Mesothelial cell of epicardium (in vitro differentiated cells): ENCODE results near the gene PTCRA. TPM values are rescaled to one million over a fixed set of nuclear protein-coding genes. Genes with fewer than 3 reads are reported as not detected.
"Not testable (repeated sequence)": the region's sequence is repeated elsewhere in the genome, so short reads cannot be mapped to it uniquely, and the experiment has no call there.

ENCODE experiments used
- DNase-seq, 2 experiments: peaks; one replicate each; pipeline ENCODE4 v3.0.0; 2021; ENCODE audit warnings: low spot score in 2 of 2; ENCODE audit not compliant: unreplicated experiment in 2 of 2
- H3K27ac Mint-ChIP-seq: 2 replicates; pipeline ENCODE4 v1.8.0; 2021; ENCODE audit warnings: mixed read lengths
- H3K27me3 Mint-ChIP-seq: 2 replicates; pipeline ENCODE4 v1.8.0; 2021; ENCODE audit warnings: low read depth, mixed read lengths
- H3K36me3 Mint-ChIP-seq: 2 replicates; pipeline ENCODE4 v1.8.0; 2021; ENCODE audit warnings: mixed read lengths
- H3K4me1 Mint-ChIP-seq: 2 replicates; pipeline ENCODE4 v1.8.0; 2021; ENCODE audit warnings: mixed read lengths
- H3K4me3 Mint-ChIP-seq: 2 replicates; pipeline ENCODE4 v1.8.0; 2021; ENCODE audit warnings: mild to moderate bottlenecking, moderate library complexity, mixed read lengths
- H3K9me3 Mint-ChIP-seq: 2 replicates; pipeline ENCODE4 v1.8.0; 2021; ENCODE audit warnings: mixed read lengths
- total RNA-seq: library from RNA; stranded (reverse); gene quantifications from 3 replicates; pipeline ENCODE4 v1.2.1, GENCODE V29; 2021
- TF ChIP-seq, protein P1 (sequence below): fragments of 200-600 bp; sonication (generic); IDR thresholded peaks from one replicate; pipeline ENCODE4 v1.5.0; 2021; ENCODE audit warnings: antibody characterized with exemption; ENCODE audit not compliant: unreplicated experiment

PTCRA gene
- total RNA-seq, 1 donor from 2014 or later, result not detected

DNA sequence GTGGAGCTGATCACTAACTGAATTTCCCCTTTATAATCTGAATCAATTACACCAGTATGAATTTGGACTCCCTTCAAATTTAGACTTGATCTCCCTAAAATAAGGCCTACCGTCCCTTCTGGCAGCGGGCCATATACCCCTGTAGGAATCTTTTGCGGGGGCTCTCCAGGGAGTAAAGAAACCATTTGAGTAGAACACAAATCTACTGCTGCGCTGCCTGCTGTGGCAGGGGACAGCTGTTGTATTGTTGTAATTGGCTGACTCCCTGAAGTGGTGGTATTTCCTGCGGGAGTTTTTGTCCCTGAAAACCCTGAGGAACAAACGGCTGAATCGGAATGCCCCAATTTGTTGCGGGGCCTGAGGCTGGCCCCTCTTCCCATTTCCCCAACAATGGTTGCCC lies 16.0 kb upstream of the PTCRA start:
- Mint-ChIP-seq H3K4me3 (no peak overlapping the region), H3K9me3 (no peaks in the 10 kb centered on the region), H3K36me3 (no peaks in the 10 kb centered on the region), H3K27ac (peak overlapping the region; percentile 69), H3K27me3 (no peaks in the 10 kb centered on the region), H3K4me1 (peaks cover 66% of the 10 kb centered on the region)
- TF ChIP-seq, protein P1, sequence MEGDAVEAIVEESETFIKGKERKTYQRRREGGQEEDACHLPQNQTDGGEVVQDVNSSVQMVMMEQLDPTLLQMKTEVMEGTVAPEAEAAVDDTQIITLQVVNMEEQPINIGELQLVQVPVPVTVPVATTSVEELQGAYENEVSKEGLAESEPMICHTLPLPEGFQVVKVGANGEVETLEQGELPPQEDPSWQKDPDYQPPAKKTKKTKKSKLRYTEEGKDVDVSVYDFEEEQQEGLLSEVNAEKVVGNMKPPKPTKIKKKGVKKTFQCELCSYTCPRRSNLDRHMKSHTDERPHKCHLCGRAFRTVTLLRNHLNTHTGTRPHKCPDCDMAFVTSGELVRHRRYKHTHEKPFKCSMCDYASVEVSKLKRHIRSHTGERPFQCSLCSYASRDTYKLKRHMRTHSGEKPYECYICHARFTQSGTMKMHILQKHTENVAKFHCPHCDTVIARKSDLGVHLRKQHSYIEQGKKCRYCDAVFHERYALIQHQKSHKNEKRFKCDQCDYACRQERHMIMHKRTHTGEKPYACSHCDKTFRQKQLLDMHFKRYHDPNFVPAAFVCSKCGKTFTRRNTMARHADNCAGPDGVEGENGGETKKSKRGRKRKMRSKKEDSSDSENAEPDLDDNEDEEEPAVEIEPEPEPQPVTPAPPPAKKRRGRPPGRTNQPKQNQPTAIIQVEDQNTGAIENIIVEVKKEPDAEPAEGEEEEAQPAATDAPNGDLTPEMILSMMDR, result no peak
- DNase-seq, result no peak

DNA sequence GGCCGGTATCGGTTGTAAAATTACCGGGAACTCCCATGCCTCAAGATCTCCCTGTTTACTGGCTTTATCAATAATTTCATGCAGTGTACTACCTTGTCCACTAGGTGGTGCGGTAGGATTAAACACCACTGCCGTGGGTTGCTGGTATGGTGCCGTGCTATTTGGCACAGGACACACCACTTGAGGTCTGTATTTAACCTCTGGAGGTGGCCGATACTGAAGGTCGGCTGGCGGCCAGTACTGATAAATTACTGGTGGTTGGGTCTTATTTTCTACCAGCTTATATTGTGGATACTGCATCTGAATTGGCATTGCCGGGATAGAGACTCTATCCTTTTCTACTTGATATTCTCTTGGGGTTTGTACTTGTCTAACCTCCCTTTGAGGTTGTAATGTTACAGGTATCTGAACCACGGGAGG lies 14.3 kb upstream of the PTCRA start:
- Mint-ChIP-seq H3K27me3 (no peaks in the 10 kb centered on the region), H3K27ac (peak overlapping the region; percentile 95), H3K4me1 (peaks cover 61% of the 10 kb centered on the region), H3K4me3 (peak overlapping the region; percentile 32), H3K36me3 (no peaks in the 10 kb centered on the region), H3K9me3 (no peaks in the 10 kb centered on the region)
- TF ChIP-seq, protein P1, result peak; percentile 94
- DNase-seq, result peak in 1 of 2 experiments; percentile 70

DNA sequence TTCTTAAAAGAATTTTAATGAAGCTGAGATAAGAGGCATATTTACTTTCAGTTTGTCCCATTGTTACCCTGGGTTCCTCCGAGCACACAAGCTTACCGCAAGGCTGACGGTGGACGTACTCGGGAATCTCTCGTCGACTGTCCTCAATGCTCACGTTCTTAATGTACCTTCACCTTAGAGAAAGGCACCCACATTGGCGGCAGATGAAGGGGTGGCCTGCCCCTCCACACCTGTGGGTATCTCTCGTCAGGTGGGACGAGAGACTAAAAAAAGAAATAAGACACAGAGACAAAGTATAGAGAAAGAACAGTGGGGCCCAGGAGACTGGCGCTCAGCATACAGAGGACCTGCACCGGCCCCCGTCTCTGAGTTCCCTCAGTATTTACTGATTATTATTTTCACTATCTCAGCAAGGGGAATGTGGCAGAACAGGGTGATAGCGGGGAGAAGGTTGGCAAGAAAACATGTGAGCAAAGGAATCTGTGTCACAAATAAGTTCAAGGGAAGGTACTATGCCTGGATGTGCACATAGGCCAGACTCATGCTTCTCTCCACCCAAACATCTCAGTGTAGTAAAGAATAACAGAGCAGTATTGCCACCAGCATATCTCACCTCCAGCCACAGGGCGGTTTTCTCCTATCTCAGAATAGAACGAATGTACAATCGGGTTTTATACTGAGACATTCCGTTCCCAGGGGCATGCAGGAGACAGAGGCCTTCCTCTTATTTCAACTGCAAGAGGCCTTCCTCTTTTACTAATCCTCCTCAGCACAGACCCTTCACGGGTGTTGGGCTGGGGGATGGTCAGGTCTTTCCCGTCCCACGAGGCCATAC lies 13.2 kb upstream of the PTCRA start:
- peak overlapping the region; percentile 95 for H3K27ac Mint-ChIP-seq
- not testable (repeated sequence) for H3K9me3 Mint-ChIP-seq, H3K27me3 Mint-ChIP-seq, DNase-seq, H3K36me3 Mint-ChIP-seq
- peak overlapping the region; percentile 15 for H3K4me3 Mint-ChIP-seq
- H3K4me1 Mint-ChIP-seq, result peaks cover 50% of the 10 kb centered on the region

DNA sequence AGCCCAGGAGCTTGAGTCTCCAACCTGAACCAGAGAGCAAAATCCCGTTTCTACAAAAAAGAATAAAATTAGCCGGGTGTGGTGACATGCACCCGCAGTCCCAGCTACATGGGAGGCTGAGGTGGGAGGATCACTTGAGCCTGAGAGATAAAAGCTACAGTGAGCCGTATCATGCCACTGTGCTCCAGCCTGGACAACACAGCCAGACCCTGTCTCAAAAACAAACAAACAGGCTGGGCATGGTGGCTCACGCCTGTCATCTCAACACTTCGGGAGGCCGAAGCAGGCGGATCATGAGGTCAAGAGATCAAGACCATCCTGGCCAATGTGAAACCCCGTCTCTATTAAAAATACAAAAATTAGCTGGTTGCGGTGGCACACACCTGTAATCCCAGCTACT lies 11.4 kb upstream of the PTCRA start:
- Mint-ChIP-seq H3K36me3 (no peaks in the 10 kb centered on the region), H3K4me3 (no peak overlapping the region), H3K4me1 (peaks cover 33% of the 10 kb centered on the region), H3K27me3 (no peaks in the 10 kb centered on the region), H3K9me3 (no peaks in the 10 kb centered on the region), H3K27ac (no peak overlapping the region)
- TF ChIP-seq, protein P1, result no peak
- no peak for DNase-seq

DNA sequence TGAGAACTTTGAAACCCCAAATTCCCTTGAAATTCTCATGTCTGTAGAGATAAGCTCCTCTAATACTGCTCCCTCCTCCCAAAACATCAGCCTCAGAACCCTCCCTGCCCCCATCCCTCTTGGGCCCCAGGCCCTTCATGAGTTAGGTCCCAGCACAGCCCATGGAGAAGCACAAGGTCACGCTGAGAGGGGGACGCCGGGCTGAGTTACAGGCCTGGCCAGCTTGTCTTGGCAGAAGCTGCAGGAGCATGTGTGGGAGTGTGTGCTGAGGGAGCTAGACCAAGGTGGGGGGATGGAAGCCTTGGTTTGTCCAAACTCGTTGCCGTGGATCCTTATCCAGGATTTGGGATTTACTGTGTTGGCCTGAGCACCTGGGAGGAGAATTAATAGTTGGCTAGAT lies 8.5 kb upstream of the PTCRA start:
- Mint-ChIP-seq H3K27ac (no peak overlapping the region), H3K27me3 (no peaks in the 10 kb centered on the region), H3K4me1 (peaks cover 12% of the 10 kb centered on the region), H3K36me3 (no peaks in the 10 kb centered on the region), H3K9me3 (no peaks in the 10 kb centered on the region), H3K4me3 (no peak overlapping the region)
- TF ChIP-seq, protein P1, result no peak
- no peak for DNase-seq

DNA sequence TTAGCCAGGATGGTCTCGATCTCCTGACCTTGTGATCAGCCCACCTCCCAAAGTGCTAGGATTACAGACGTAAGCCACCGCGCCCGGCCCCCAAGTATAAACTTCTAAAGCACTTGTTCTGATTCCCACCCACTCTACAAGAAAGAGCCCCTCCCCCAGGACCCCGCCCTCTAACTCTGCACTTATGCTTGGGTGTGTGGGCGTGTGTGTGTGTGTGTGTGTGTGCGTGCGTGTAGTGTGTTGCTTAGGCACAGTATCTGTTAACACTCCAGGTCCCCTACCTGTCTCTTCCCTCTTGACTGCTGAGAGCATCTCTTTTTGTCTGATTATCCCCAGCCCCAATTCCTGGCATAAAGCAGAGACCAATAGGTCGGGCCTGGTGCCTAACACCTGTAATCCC lies 6.0 kb upstream of the PTCRA start:
- TF ChIP-seq, protein P1, result no peak
- Mint-ChIP-seq H3K4me3 (no peak overlapping the region), H3K9me3 (no peaks in the 10 kb centered on the region), H3K4me1 (peaks cover 3% of the 10 kb centered on the region), H3K27me3 (no peaks in the 10 kb centered on the region), H3K27ac (no peak overlapping the region), H3K36me3 (no peaks in the 10 kb centered on the region)
- no peak for DNase-seq
